A549 (cell line): ENCODE data around the gene TNRC6A. TPM values are rescaled to one million over a fixed set of nuclear protein-coding genes. Genes with fewer than 3 reads are reported as not detected.

Source experiments
- ATAC-seq, 2 experiments: fragments of 200-7000 bp in 1 of 2; fragments of >200 bp in 1 of 2; cut with Nextera tagmentation in 1 of 2; cut with Tn5 transposase in 1 of 2; 3 replicates each; pipeline versions ENCODE4 v1.8.0 to v1.9.1; 2018 to 2020; ENCODE audit warnings: mild to moderate bottlenecking in 1 of 2, moderate library complexity in 1 of 2
- CTCF ChIA-PET: fragments of 300-600 bp; sonication (Branson Sonifier 250); formaldehyde crosslinking; extraction: SDS; loops from one replicate; lab custom pipeline; 2021; ENCODE audit warnings: antibody characterized with exemption, inconsistent platforms; lab: Yijun Ruan, JAX
- POLR2A ChIA-PET: fragments of 350-600 bp; formaldehyde crosslinking; extraction: SDS; loops from one replicate; lab custom pipeline; 2021; ENCODE audit warnings: antibody characterized with exemption, inconsistent platforms; lab: Yijun Ruan, JAX
- DNase-seq, 2 experiments: peaks; one replicate each; pipeline versions ENCODE4 v3.0.0 to v3.0.0-alpha.2; 2011 to 2016; ENCODE audit warnings: low read depth in 1 of 2, low spot score in 1 of 2
- FAIRE-seq: peaks from 2 replicates; lab custom pipeline; 2011; peaks lifted over from hg19 to GRCh38; lab: Jason Lieb, UNC
- H3K27ac ChIP-seq, 2 experiments: fragments of >200 bp; sonication (Bioruptor Twin); formaldehyde crosslinking; 3 replicates each; pipeline ENCODE4 v1.5.1; 2016 to 2017
- H3K4me1 ChIP-seq: fragments of >200 bp; sonication (Bioruptor Twin); formaldehyde crosslinking; 3 replicates; pipeline ENCODE4 v1.6.1; 2016
- H3K4me2 ChIP-seq: fragments of >200 bp; sonication (Bioruptor Twin); formaldehyde crosslinking; 3 replicates; pipeline ENCODE4 v1.6.1; 2016
- H3K4me3 ChIP-seq: fragments of >200 bp; sonication (Bioruptor Twin); formaldehyde crosslinking; 3 replicates; pipeline ENCODE4 v1.5.1; 2016
- H3K9me3 ChIP-seq: fragments of >200 bp; sonication (Bioruptor Twin); formaldehyde crosslinking; 3 replicates; pipeline ENCODE4 v1.6.1; 2016
- BHLHE40 ChIP-seq: IDR thresholded peaks from 2 replicates; pipeline ENCODE4 v1.6.1; 2012; ENCODE audit warnings: low read depth, low read length, inconsistent platforms
- CBX2 ChIP-seq: fragments of 200-600 bp; sonication (generic); IDR thresholded peaks from 2 replicates; pipeline ENCODE4 v1.6.1; 2016; ENCODE audit warnings: low read depth, mild to moderate bottlenecking, borderline replicate concordance
- CEBPB ChIP-seq, 2 experiments: fragments of >200 bp in 1 of 2; sonication (Bioruptor Twin) in 1 of 2; formaldehyde crosslinking in 1 of 2; IDR thresholded peaks; 2 replicates each; pipeline ENCODE4 v1.6.1; 2012 to 2016
- CHD4 ChIP-seq: fragments of 200-600 bp; sonication (generic); IDR thresholded peaks from 2 replicates; pipeline ENCODE4 v1.6.1; 2016; ENCODE audit warnings: antibody characterized with exemption, mild to moderate bottlenecking, borderline replicate concordance
- EP300 ChIP-seq, 2 experiments: fragments of >200 bp; sonication (Bioruptor Twin); formaldehyde crosslinking; IDR thresholded peaks; 2 replicates in 1 of 2; 3 replicates in 1 of 2; pipeline ENCODE4 v1.6.1; 2016 to 2017
- HDAC2 ChIP-seq: fragments of 200-600 bp; sonication (generic); IDR thresholded peaks from 2 replicates; pipeline ENCODE4 v1.6.1; 2016
- HOXB5 ChIP-seq: fragments of 250-450 bp; sonication (Bioruptor Pico); IDR thresholded peaks from 2 replicates; pipeline ENCODE4 v1.5.0; 2020; ENCODE audit warnings: mild to moderate bottlenecking, moderate library complexity
- PHF8 ChIP-seq: fragments of 200-600 bp; sonication (generic); IDR thresholded peaks from 2 replicates; pipeline ENCODE4 v1.6.1; 2016; ENCODE audit warnings: low read depth, mild to moderate bottlenecking, antibody characterized with exemption, moderate library complexity, borderline replicate concordance
- POLR2A ChIP-seq: IDR thresholded peaks from 2 replicates; pipeline ENCODE4 v1.6.1; 2012; ENCODE audit warnings: mild to moderate bottlenecking, low read length
- POLR2AphosphoS2 ChIP-seq: conservative IDR thresholded peaks from 2 replicates; pipeline ENCODE4 v1.6.1; 2012; ENCODE audit warnings: low read length, improper control_type of control experiment, inconsistent platforms
- RAD21 ChIP-seq, 2 experiments: fragments of >200 bp in 1 of 2; sonication (Bioruptor Twin) in 1 of 2; formaldehyde crosslinking in 1 of 2; IDR thresholded peaks in 1 of 2; conservative IDR thresholded peaks in 1 of 2; 2 replicates in 1 of 2; 3 replicates in 1 of 2; pipeline ENCODE4 v1.6.1; 2012 to 2018; ENCODE audit warnings: inconsistent platforms in 1 of 2
- REST ChIP-seq: fragments of 200-600 bp; sonication (generic); IDR thresholded peaks from 2 replicates; pipeline ENCODE4 v1.6.1; 2016; ENCODE audit warnings: antibody characterized with exemption, mild to moderate bottlenecking, moderate library complexity
- RFX5 ChIP-seq: fragments of 450-650 bp; IDR thresholded peaks from 2 replicates; pipeline ENCODE4 v1.7.1; 2014; ENCODE audit warnings: antibody characterized with exemption, mild to moderate bottlenecking, moderate library complexity
- RNF2 ChIP-seq: fragments of 200-600 bp; sonication (generic); IDR thresholded peaks from 2 replicates; pipeline ENCODE4 v1.6.1; 2016; ENCODE audit warnings: low read depth, mild to moderate bottlenecking, antibody characterized with exemption, moderate library complexity, borderline replicate concordance
- SMC3 ChIP-seq: fragments of >200 bp; sonication (Bioruptor Twin); formaldehyde crosslinking; IDR thresholded peaks from 3 replicates; pipeline ENCODE4 v1.6.1; 2018; ENCODE audit warnings: inconsistent platforms
- ZFP36 ChIP-seq: fragments of 450-650 bp; IDR thresholded peaks from 2 replicates; pipeline ENCODE4 v1.6.1; 2014; ENCODE audit warnings: borderline replicate concordance; ENCODE audit not compliant: partially characterized antibody
- WGBS: methylation state at CpG from one replicate; pipeline ENCODE4 v1.1.6; 2017; ENCODE audit errors: missing lambda C conversion rate; 5-methylcytosine and 5-hydroxymethylcytosine counted together
- polyA plus RNA-seq, 4 experiments: library from polyadenylated mRNA; depleted of rRNA in 3 of 4; stranded (reverse); fragments of >200 nt; fragmentation: RNase III in 1 of 4; extraction: RNeasy Plus Mini Kit Qiagen cat#74134 plus additional on column Dnase treatment in 1 of 4; gene quantifications; 2 replicates in 3 of 4; 3 replicates in 1 of 4; pipeline ENCODE4 v1.2.3, GENCODE V29; 2011 to 2017
- TF ChIP-seq, protein P1 (sequence below): fragments of 250-450 bp; sonication (Bioruptor Pico); IDR thresholded peaks from 2 replicates; pipeline ENCODE4 v1.5.0; 2021; ENCODE audit warnings: mild to moderate bottlenecking, moderate library complexity, borderline replicate concordance
- TF ChIP-seq, protein P2 (sequence below): IDR thresholded peaks from 2 replicates; pipeline ENCODE4 v1.6.1; 2012; ENCODE audit warnings: low read depth, borderline replicate concordance
- TF ChIP-seq, protein P3 (sequence below): fragments of >200 bp; sonication (Bioruptor Twin); formaldehyde crosslinking; IDR thresholded peaks from 3 replicates; pipeline ENCODE4 v1.6.1; 2016

Gene TNRC6A
- polyA plus RNA-seq, 2 of the 4 experiments (the other 2 are of a cell fraction), result 26.7 to 51.6 TPM

- WGBS, result 88% methylated on average over 1 of the region's 1 CpG
- POLR2A ChIA-PET, result no interaction called here
- no peak for ATAC-seq
These were observed 132.0 kb downstream of the TNRC6A start for GRCh38 chr16:24861461-24861860.

GRCh38 chr16:24863582-24864437, 134.4 kb downstream of the TNRC6A start:
- H3K4me1 ChIP-seq, result peaks cover 10% of the 10 kb centered on the region
- ChIA-PET CTCF (interaction anchor here (1.4 kb wide), 1 partner anchor 43 kb away, joined by 4 read pairs; no protein-coding TSS in a partner anchor), POLR2A (no interaction called here)
- DNase-seq, result no peak
- no peak overlapping the region for H3K4me3 ChIP-seq
- no peak overlapping the region for H3K27ac ChIP-seq
- no peak for FAIRE-seq
- no peak overlapping the region for H3K4me2 ChIP-seq
- TF ChIP-seq PHF8 (no peak), POLR2A (no peak), EP300 (IDR thresholded peaks at IDR 0.05) (no peak), ZFP36 (no peak), HDAC2 (no peak), RFX5 (no peak), CBX2 (no peak), POLR2AphosphoS2 (no peak), CHD4 (no peak)
- TF ChIP-seq, protein P1, sequence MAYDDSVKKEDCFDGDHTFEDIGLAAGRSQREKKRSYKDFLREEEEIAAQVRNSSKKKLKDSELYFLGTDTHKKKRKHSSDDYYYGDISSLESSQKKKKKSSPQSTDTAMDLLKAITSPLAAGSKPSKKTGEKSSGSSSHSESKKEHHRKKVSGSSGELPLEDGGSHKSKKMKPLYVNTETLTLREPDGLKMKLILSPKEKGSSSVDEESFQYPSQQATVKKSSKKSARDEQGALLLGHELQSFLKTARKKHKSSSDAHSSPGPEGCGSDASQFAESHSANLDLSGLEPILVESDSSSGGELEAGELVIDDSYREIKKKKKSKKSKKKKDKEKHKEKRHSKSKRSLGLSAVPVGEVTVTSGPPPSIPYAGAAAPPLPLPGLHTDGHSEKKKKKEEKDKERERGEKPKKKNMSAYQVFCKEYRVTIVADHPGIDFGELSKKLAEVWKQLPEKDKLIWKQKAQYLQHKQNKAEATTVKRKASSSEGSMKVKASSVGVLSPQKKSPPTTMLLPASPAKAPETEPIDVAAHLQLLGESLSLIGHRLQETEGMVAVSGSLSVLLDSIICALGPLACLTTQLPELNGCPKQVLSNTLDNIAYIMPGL, result no peak
- peaks cover 10% of the 10 kb centered on the region; the same call in 2 of the 3 replicates for H3K9me3 ChIP-seq
- ATAC-seq, result no peak
- WGBS, result 88% methylated on average over 3 of the region's 3 CpGs

More at GRCh38 chr16:24861461-24861860, 132.0 kb downstream of the TNRC6A start:
- Histone ChIP-seq H3K9me3 (peaks cover 10% of the 10 kb centered on the region; the same call in 2 of the 3 replicates), H3K4me3 (no peak overlapping the region)
- no peak for FAIRE-seq
- TF ChIP-seq ZFP36, result no peak
- TF ChIP-seq RAD21 (conservative IDR thresholded peaks at IDR 0.05 in 1 of 2, IDR thresholded peaks at IDR 0.05 in 1 of 2), result no peak
- no peak for TF ChIP-seq POLR2A
- TF ChIP-seq BHLHE40, result no peak
- TF ChIP-seq HOXB5 (CRISPR knock-in tag), result no peak
- no peak for TF ChIP-seq HDAC2
- TF ChIP-seq, protein P2, sequence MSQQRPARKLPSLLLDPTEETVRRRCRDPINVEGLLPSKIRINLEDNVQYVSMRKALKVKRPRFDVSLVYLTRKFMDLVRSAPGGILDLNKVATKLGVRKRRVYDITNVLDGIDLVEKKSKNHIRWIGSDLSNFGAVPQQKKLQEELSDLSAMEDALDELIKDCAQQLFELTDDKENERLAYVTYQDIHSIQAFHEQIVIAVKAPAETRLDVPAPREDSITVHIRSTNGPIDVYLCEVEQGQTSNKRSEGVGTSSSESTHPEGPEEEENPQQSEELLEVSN, result no peak
- TF ChIP-seq, all 56 proteins: peak for 0
- H3K4me2 ChIP-seq, result no peak overlapping the region
- H3K27ac ChIP-seq, result no peak overlapping the region
- peaks cover 15% of the 10 kb centered on the region for H3K4me1 ChIP-seq
- no peak for DNase-seq
- CTCF ChIA-PET, result no interaction called here

- Histone ChIP-seq H3K4me3 (no peak overlapping the region), H3K27ac (no peak overlapping the region), H3K4me2 (no peak overlapping the region), H3K4me1 (no peaks in the 10 kb centered on the region), H3K9me3 (peaks cover 1% of the 10 kb centered on the region; the same call in 2 of the 3 replicates)
- ChIA-PET POLR2A (no interaction called here), CTCF (interaction anchor here (0.6 to 1.0 kb wide), 2 partner anchors 29 to 243 kb away, joined by 3 read pairs; no protein-coding TSS in a partner anchor)
- ATAC-seq (peak in 1 of 2 experiments; percentile 37; a peak in 1 of 6 replicates), FAIRE-seq (no peak), DNase-seq (no peak)
- TF ChIP-seq RNF2 (no peak), SMC3 (no peak), CBX2 (no peak), HOXB5 (CRISPR knock-in tag) (no peak), POLR2A (no peak), REST (no peak), CEBPB (IDR thresholded peaks at IDR 0.05) (no peak)
- TF ChIP-seq, protein P3, sequence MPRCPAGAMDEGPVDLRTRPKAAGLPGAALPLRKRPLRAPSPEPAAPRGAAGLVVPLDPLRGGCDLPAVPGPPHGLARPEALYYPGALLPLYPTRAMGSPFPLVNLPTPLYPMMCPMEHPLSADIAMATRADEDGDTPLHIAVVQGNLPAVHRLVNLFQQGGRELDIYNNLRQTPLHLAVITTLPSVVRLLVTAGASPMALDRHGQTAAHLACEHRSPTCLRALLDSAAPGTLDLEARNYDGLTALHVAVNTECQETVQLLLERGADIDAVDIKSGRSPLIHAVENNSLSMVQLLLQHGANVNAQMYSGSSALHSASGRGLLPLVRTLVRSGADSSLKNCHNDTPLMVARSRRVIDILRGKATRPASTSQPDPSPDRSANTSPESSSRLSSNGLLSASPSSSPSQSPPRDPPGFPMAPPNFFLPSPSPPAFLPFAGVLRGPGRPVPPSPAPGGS, result no peak
- WGBS, result 82% methylated on average over 8 of the region's 8 CpGs
These were observed 139.6 kb downstream of the TNRC6A start for GRCh38 chr16:24869033-24869432.
